Tibial nerve (tissue), 4 donors: ENCODE measurements around the gene SYT12. TPM values are rescaled to one million over a fixed set of nuclear protein-coding genes. Genes with fewer than 3 reads are reported as not detected.

Experiments used
- DNase-seq, 2 donors: peaks; one replicate each; pipeline ENCODE4 v3.0.0-alpha.2; 2019; ENCODE audit warnings: low spot score in 2 of 2
- H3K27ac ChIP-seq, 4 donors: fragments of 200-600 bp; sonication (generic) in 3 of 4; one replicate each; pipeline ENCODE4 v1.5.1; 2017 to 2019; ENCODE audit warnings: mild to moderate bottlenecking in 1 of 4
- H3K27me3 ChIP-seq, 2 donors: fragments of 200-600 bp; sonication (generic) in 1 of 2; one replicate each; pipeline versions ENCODE4 v1.5.1 to v1.6.0; 2017 to 2019
- H3K36me3 ChIP-seq, 3 donors: fragments of 200-600 bp; sonication (generic); one replicate each; pipeline ENCODE4 v1.5.1; 2018 to 2019
- H3K4me1 ChIP-seq, 4 donors: fragments of 200-600 bp; sonication (generic) in 3 of 4; one replicate each; pipeline ENCODE4 v1.5.1; 2017 to 2019
- H3K4me3 ChIP-seq, 4 donors: fragments of 200-600 bp; sonication (generic) in 3 of 4; one replicate each; pipeline ENCODE4 v1.5.1; 2017 to 2019; ENCODE audit warnings: mild to moderate bottlenecking in 1 of 4, moderate library complexity in 1 of 4
- H3K9me3 ChIP-seq, 4 donors: fragments of 200-600 bp; sonication (generic) in 3 of 4; one replicate each; pipeline ENCODE4 v1.5.1; 2017 to 2019
- EP300 ChIP-seq, 2 donors: sonication (generic); formaldehyde crosslinking; IDR thresholded peaks; one replicate each; pipeline ENCODE4 v1.6.1; 2017; ENCODE audit warnings: antibody characterized with exemption in 2 of 2, mild to moderate bottlenecking in 1 of 2
- POLR2A ChIP-seq, 2 donors: fragments of 450-650 bp; IDR thresholded peaks; one replicate each; pipeline ENCODE4 v1.6.1; 2017; ENCODE audit warnings: antibody characterized with exemption in 2 of 2, mild to moderate bottlenecking in 2 of 2, moderate library complexity in 2 of 2
- WGBS, 2 donors: methylation state at CpG; one replicate each; pipeline ENCODE4 v1.1.5; 2018; 5-methylcytosine and 5-hydroxymethylcytosine counted together
- total RNA-seq, 4 donors: library from RNA; depleted of rRNA; stranded (reverse); fragments of >200 nt; gene quantifications; one replicate each; pipeline ENCODE4 v1.1.0, GENCODE V29; 2016
- TF ChIP-seq, protein P1 (sequence below), 5 experiments: fragments of 200-600 bp in 3 of 5; fragments of 450-650 bp in 2 of 5; sonication (generic) in 3 of 5; IDR thresholded peaks; one replicate each; pipeline ENCODE4 v1.5.1; 2016 to 2019; ENCODE audit warnings: antibody characterized with exemption in 5 of 5, mild to moderate bottlenecking in 3 of 5, moderate library complexity in 2 of 5

SYT12 gene
- total RNA-seq, 4 donors from 2014 or later: 0.20 to 2.4 (median 0.66) TPM; not detected in 1

DNA sequence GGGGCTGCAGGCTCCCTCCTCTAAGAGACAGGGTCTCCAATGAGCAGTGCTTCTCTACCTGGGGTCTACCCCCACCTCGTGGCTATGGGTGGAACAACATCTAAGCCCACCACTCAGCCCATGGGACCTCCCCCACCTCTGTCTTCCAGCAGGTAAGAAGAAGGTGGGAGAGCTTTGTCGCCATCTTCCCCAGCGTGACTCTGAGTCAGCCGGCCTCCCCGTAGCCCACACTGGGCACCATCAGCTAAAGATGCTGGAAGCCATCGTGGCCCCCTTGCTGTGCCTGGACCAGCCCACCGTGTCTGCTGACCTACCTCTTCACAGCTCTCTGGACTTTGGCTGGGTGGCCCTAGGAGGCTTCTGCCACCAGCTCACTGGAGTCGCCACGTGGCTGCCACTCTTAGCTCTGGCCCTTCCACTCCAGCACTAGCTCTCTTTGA lies 46.9 kb upstream of the SYT12 start:
- 29 to 46% methylated on average over 9 of the region's 9 CpGs for WGBS, 2 donors
- peak overlapping the region in 1 of 4 donors; percentile 12 for H3K27ac ChIP-seq
- H3K4me1 ChIP-seq: peaks cover 0 to 3% (median 1%) of the 10 kb centered on the region in 4 donors
- H3K9me3 ChIP-seq: peaks cover 0 to 14% (median 0%) of the 10 kb centered on the region in 4 donors
- H3K27me3 ChIP-seq: no peaks in the 10 kb centered on the region
- H3K36me3 ChIP-seq: no peaks in the 10 kb centered on the region
- no peak for DNase-seq
- no peak overlapping the region for H3K4me3 ChIP-seq
- TF ChIP-seq, protein P1, sequence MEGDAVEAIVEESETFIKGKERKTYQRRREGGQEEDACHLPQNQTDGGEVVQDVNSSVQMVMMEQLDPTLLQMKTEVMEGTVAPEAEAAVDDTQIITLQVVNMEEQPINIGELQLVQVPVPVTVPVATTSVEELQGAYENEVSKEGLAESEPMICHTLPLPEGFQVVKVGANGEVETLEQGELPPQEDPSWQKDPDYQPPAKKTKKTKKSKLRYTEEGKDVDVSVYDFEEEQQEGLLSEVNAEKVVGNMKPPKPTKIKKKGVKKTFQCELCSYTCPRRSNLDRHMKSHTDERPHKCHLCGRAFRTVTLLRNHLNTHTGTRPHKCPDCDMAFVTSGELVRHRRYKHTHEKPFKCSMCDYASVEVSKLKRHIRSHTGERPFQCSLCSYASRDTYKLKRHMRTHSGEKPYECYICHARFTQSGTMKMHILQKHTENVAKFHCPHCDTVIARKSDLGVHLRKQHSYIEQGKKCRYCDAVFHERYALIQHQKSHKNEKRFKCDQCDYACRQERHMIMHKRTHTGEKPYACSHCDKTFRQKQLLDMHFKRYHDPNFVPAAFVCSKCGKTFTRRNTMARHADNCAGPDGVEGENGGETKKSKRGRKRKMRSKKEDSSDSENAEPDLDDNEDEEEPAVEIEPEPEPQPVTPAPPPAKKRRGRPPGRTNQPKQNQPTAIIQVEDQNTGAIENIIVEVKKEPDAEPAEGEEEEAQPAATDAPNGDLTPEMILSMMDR (IDR thresholded peaks at IDR 0.05): peak in 4 of 5 experiments; percentile 15 to 56 (median 36)
- TF ChIP-seq EP300 (IDR thresholded peaks at IDR 0.05): no peak
- no peak for TF ChIP-seq POLR2A (IDR thresholded peaks at IDR 0.05)

DNA sequence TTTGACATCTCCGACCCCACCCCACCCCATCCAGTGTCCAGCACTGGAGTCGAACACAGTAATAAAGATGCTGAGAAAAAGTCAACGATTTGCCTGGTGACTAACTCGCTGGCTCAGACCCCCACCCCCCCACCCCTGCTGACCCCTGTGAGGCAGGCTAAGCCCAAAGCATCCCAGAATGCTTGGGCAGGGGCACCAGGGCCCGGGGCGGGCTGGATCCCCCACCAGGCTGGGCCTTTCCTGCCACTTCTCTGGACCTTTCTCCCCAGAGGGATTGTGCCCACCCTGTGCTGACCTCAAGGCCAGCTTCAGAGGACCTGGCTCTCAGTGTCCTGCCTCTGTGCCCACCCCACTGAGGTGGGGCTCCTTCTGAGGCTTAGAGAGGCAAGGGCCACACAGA lies 46.0 kb upstream of the SYT12 start:
- WGBS, 2 donors: 75 to 96% methylated on average over 4 to 6 of the region's 6 CpGs
- Histone ChIP-seq H3K4me1 (peaks cover 0 to 8% (median 3%) of the 10 kb centered on the region in 4 donors), H3K4me3 (no peak overlapping the region), H3K36me3 (no peaks in the 10 kb centered on the region), H3K27me3 (no peaks in the 10 kb centered on the region), H3K27ac (no peak overlapping the region), H3K9me3 (peaks cover 0 to 14% (median 0%) of the 10 kb centered on the region in 4 donors)
- TF ChIP-seq EP300 (IDR thresholded peaks at IDR 0.05): no peak
- no peak for TF ChIP-seq POLR2A (IDR thresholded peaks at IDR 0.05)
- TF ChIP-seq, protein P1 (IDR thresholded peaks at IDR 0.05): no peak
- no peak for DNase-seq

GRCh38 chr11:66978229-66978628 lies 44.7 kb upstream of the SYT12 start:
- 94 to 96% methylated on average over 2 of the region's 2 CpGs for WGBS, 2 donors
- peaks cover 0 to 14% (median 0%) of the 10 kb centered on the region in 4 donors for H3K9me3 ChIP-seq
- H3K4me3 ChIP-seq: no peak overlapping the region
- no peak overlapping the region for H3K27ac ChIP-seq
- DNase-seq: no peak
- TF ChIP-seq, protein P1 (IDR thresholded peaks at IDR 0.05): no peak
- TF ChIP-seq POLR2A (IDR thresholded peaks at IDR 0.05) (no peak), EP300 (IDR thresholded peaks at IDR 0.05) (no peak)
- peaks cover 0 to 12% (median 3%) of the 10 kb centered on the region in 4 donors for H3K4me1 ChIP-seq
- H3K27me3 ChIP-seq: no peaks in the 10 kb centered on the region
- H3K36me3 ChIP-seq: no peaks in the 10 kb centered on the region

GRCh38 chr11:66978717-66979116 lies 44.2 kb upstream of the SYT12 start:
- H3K9me3 ChIP-seq: peaks cover 0 to 14% (median 0%) of the 10 kb centered on the region in 4 donors
- H3K4me3 ChIP-seq: no peak overlapping the region
- H3K27me3 ChIP-seq: no peaks in the 10 kb centered on the region
- WGBS, 2 donors: 91 to 96% methylated on average over 6 of the region's 6 CpGs
- H3K27ac ChIP-seq: no peak overlapping the region
- TF ChIP-seq EP300 (IDR thresholded peaks at IDR 0.05): no peak
- TF ChIP-seq, protein P1 (IDR thresholded peaks at IDR 0.05): no peak
- no peak for TF ChIP-seq POLR2A (IDR thresholded peaks at IDR 0.05)
- H3K4me1 ChIP-seq: peaks cover 0 to 12% (median 3%) of the 10 kb centered on the region in 4 donors
- H3K36me3 ChIP-seq: no peaks in the 10 kb centered on the region
- no peak for DNase-seq

DNA sequence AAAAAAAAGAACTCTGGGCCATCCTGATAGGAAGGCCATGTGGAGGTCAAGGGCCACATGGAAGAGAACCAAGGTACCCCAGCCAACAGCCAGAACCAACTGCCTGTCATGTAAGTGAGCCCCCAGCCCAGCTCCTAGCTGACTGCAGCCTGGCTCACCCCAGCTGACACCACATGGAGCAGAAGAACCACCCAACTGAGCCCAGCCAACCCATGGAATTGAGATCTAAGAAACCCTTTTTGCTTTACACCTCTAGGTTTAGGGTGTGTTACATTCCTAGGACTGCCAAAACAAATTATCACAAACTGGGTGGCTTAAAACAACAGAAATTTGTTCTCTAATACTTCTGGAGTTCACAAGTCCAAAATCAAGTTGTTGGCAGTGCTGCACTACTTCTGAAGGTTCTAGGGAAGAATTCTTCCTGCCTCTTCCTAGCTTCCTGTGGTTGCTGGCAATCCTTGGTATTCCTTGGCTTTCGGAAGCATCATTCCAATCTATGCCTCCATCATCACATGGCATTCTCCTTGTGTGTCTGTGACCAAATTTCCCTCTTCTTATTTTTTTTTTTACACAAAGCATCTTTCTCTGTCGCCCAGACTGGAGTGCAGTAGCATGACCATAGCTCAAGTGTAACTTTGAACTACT lies 43.5 kb upstream of the SYT12 start:
- Histone ChIP-seq H3K27ac (no peak overlapping the region), H3K4me3 (no peak overlapping the region), H3K36me3 (no peaks in the 10 kb centered on the region), H3K4me1 (peaks cover 0 to 12% (median 3%) of the 10 kb centered on the region in 4 donors), H3K27me3 (no peaks in the 10 kb centered on the region), H3K9me3 (peaks cover 0 to 14% (median 0%) of the 10 kb centered on the region in 4 donors)
- no peak for DNase-seq
- 93 to 97% methylated on average over 2 of the region's 2 CpGs for WGBS, 2 donors
- TF ChIP-seq POLR2A (IDR thresholded peaks at IDR 0.05) (no peak), EP300 (IDR thresholded peaks at IDR 0.05) (no peak)
- TF ChIP-seq, protein P1 (IDR thresholded peaks at IDR 0.05): no peak
